ENCODE data around the gene CD8B.
A peak's percentile ranks its signal among the peaks of the same experiment; 100 is the strongest.
"Not testable (repeated sequence)": the region's sequence is repeated elsewhere in the genome, so short reads cannot be mapped to it uniquely, and the experiment has no call there.

CD8B gene

GRCh38 chr2:86835548-86835889 is 26.2 kb downstream of the CD8B start:
- DNase-seq: not testable (repeated sequence)

DNA sequence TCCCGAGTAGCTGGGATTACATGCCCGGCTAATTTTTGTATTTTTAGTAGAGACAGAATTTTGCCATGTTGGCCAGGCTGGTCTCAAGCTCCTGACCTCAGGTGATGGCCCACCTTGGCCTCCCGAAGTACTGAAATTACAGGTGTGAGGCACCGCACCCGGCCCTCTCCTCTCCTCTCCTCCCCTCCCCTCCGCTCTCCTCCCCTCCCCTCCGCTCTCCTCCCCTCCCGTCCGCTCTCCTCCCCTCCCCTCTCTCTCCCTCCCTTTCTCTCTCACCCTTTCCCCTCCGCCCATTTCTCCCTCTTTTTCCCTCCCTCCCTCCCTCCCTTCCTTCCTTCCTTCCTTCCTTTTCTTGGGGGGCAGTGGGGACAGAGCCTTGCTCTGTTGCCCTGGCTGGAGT is 28.4 kb downstream of the CD8B start:
- DNase-seq: no peak

GRCh38 chr2:86832334-86833096 is 29.2 kb downstream of the CD8B start:
- DNase-seq: no peak

- no peak for DNase-seq
Observed at GRCh38 chr2:86831537-86831936, 30.1 kb downstream of the CD8B start.

DNA sequence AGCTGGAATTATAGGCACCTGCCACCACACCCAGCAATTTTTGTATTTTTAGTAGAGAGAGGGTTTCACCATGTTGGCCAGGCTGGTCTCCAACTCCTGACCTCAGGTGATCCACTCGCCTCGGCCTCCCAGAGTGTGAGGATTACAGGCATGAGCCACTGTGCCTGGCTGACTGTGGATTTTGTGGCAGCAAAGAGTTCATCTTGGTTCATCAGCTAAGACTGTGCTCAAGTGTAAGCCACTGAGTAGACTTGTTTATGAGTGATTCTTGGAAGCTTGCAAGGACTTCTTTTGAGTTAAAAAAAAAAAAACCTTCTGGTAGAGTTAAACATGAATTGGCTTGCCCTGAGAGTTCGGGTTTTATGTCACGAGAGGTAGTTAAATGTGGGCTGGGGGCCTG is 34.7 kb downstream of the CD8B start:
- no peak for DNase-seq

DNA sequence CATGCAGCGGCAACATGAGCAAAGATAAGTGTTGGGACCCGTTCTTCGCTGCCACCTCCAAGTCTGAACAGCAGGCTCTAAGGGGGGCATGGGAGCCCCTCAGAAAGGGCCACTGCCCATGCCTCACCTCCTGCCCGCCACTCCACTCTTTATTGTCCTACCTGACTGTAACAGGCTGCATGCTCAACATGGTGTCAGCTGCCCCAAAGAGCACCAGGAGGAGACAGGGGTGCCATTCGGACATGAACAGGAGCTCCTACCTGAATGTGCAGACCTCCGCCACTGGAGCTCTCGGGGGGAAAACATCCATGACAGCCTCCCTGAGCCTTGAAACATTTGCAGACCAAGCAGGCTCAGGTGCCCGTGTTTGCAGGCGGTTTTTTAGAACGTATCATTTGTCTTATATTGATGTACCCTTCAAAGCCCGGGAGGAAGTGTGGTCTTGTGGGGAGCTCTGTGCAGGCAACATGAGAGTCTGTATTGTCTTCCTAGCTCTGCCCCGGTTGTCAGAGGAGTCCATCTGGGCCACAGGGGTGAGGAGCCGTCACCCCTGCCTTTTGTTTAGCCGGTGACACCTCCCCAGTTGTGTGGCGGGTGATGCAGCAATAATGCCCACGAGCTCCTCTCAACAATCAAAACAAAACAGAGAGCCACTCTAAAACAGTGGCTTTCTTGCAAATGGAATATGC is 35.8 kb downstream of the CD8B start:
- no peak for DNase-seq

GRCh38 chr2:86825036-86825692 is 36.5 kb downstream of the CD8B start:
- no peak for DNase-seq

- DNase-seq: no peak
Observed at GRCh38 chr2:86822668-86823345, 38.9 kb downstream of the CD8B start.

DNA sequence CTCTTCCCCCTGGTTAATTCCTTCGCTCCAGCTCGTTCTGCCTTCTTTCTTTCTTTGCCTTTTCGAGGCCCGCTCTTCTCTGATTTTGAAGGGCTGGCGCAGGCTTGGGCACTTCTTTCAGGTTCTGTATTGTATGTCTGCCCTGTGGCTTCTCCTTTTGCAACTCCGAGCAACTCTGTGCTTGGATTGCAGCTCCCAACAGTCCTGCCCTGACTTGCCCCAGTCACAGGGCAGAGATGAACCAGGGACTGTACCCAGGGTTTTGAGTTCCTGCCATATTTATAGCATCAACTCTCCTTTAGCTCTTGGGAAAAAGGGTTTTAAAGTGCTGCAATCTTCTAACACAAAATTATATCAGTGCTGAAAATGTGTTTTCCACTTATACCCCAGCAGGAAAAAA is 39.8 kb downstream of the CD8B start:
- no peak for DNase-seq

- no peak for DNase-seq
Observed at GRCh38 chr2:86821306-86821705, 40.4 kb downstream of the CD8B start.

GRCh38 chr2:86818957-86819356 is 42.7 kb downstream of the CD8B start:
- DNase-seq: no peak

- DNase-seq: no peak
Observed at GRCh38 chr2:86818114-86818801, 43.4 kb downstream of the CD8B start.

DNA sequence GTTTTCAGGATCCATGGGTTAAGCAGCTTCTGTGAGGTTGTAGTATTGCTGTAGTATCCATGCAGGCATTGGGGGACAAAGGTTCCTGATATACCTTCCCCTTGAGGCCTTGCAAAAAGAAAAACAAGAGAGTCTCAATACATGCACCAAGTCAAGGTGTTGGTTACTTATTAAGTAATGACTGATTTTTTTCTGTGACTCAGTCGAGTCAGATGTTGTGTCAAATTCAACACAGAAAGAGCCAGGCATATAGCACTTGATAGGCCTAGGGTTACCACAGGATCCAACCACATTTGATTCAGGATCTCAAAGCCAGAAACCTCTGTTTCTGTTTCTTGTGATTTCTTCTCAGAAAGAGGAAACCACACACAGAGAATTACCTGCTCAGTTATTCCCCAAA is 46.1 kb downstream of the CD8B start:
- DNase-seq: no peak

DNA sequence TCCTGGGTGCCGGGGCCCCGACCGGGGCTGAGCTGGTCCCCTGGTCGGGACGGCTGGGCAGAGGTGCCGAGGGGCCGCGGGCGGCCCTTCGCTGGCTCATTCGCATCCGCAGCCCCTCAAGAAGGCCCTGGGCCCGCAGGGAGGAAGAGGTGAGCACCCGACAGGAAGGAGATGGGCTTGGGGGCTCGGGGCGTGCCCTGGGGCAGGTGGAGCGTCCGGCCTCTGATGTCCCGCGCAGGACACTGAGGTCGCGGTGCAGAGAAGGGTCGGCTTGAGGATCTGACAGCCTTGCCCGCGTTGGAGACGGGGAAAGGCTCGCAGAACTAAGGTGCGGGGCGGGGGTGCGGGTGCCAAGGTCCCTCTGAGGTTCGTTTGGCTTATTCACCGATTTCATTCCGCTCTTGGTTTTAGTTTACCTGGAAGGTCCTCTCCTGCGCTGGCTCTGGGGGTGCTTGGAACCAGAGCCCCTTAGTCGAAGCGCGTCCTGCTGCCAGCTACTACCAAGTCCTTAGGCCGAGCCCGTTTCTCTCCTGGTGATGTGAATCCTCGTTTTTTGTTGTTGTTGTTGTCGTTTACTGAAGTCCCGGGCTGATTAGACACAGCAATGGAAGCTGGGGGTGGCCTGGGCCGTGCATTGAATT is 52.1 kb downstream of the CD8B start:
- DNase-seq: no peak

- DNase-seq: peak; percentile 82 to 88
Observed at GRCh38 chr2:86808315-86809161, 53.1 kb downstream of the CD8B start.

DNA sequence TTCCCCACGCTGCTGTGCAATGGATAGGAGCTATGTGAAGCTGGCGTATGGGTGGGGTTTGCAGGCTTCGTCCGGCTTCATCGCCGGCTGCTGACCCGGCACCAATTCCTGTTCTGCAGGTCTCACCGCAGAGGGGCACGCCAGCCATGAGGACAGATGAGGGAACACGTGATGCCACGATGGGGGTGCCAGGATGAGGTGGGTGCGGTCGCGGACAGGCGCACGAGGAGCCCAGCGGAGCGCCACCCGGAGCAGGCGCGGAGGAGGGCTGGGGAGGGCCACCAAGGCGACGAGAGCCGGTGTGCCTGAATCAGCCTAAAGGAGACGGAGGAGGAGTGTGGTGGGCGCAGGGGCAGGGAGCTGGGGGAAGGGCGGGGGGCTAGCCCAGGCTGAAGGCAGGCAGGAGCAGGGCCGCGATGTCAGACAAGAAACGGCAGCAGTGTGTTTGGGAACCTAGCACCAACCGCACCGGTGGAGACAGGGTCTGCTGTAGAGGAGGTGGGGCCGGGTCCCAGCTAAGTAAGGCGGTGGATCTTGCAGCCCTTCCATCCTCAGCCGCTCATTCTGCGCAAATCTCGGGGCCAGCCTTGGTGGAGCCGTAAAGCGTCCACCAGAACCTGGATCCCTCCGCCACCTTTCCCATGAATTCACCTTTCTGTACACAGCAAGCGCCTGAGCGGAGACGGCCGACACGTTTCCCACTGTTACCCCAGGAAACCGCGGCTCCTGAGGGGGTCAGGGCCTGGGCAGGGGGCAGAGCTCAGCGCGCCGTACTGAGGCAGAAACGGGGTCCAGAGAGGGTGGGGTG is 54.0 kb downstream of the CD8B start:
- DNase-seq: peak; percentile 63 to 77

DNA sequence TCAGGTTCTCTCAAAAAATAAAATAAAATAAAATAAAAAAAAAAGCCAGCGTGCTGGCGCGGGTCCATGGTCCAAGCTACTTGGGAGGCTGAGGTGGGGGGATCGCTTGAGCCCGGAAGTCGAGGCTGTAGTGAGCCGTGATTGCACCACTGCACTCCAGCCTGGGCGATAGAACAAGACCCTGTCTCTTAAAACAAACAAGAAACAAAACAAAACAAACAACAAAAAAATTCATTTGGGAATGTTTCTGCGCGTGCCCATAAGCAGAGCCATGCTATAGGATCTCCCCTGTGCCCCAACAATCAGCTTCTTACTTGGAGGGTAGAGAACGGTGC is 54.6 kb downstream of the CD8B start:
- no peak for DNase-seq

GRCh38 chr2:86806059-86806857 is 55.4 kb downstream of the CD8B start:
- DNase-seq: no peak

DNA sequence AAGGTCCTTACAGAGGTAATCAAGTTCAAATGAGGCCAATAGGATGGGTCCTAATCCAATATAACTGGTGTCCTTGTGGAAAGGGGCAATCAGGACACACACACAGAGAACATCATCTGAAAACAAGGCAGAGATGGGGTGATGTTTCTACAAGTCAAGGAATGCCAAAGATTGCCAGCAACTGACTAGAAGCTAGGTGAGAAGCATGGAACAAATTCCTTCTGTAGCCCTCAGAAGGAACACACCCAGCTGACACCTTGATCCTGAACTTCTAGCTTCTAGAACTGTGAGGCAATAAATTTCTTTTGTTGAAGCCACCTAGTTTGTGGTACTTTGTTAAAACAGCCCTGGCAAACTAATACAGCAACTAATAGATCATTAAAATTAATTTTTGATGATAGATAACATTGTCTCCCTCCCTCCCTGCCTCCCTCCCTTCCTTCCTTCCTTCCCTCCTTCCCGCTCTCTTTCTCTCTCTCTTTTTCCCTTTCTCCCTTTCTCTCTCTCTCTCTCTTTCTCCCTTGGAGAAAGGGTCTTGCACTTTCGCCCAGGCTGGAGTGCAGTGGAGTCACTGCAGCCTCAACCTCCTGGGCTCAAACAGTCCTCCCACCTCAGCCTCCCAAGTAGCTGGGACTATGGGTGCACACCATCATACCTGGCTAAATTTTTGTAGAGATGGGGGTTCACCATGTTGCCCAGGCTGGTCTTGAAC is 60.7 kb downstream of the CD8B start:
- no peak for DNase-seq
